Measurements from ENCODE around the gene CNTN2. TPM values are rescaled to one million over a fixed set of nuclear protein-coding genes. Genes with fewer than 3 reads are reported as not detected.

Gene CNTN2
- total and polyA plus RNA-seq, 2 of the 8 experiments (the other 6 are each of a cell fraction or from before 2014, with no cell fraction given) = 1.2 to 3.9 TPM

DNA sequence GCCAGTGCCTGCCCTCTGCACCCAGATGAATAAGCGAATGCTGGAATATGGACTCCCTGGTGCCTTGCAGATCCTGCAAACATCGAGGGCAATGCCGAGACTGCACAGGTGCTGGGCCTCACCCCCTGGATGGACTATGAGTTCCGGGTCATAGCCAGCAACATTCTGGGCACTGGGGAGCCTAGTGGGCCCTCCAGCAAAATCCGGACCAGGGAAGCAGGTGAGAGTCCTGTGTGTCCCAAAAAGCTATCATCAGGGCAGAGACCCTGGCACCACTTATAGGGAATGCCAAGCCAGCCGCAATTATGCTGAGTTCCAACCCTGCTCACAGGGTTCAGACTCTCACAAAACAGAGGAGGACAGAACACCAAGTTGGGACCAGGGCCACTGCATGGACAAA lies 24.0 kb downstream of the CNTN2 start:
- Histone ChIP-seq H3K4ac (replicated peaks; ENCODE audit: insufficient read length, low read depth, low read length) (no peak overlapping the region), H3K56ac (replicated peaks; ENCODE audit: insufficient read length, low read depth, low read length) (no peak overlapping the region), H3K27me3 (replicated peaks in 1 of 4; ENCODE audit: control insufficient read depth in 3 of 4, extremely low read depth in 1 of 4, insufficient read depth in 3 of 4, low read length in 3 of 4) (no peaks in the 10 kb centered on the region), H3K36me3 (ENCODE audit: control insufficient read depth in 2 of 4, insufficient read depth in 4 of 4, low read length in 3 of 4) (no peaks in the 10 kb centered on the region), H3K14ac (ENCODE audit: insufficient read length) (no peak overlapping the region), H3K4me3 (ENCODE audit: extremely low read depth in 1 of 4, insufficient read depth in 2 of 4, low read depth in 3 of 4, low read length in 4 of 4) (no peak overlapping the region), H4K91ac (replicated peaks; ENCODE audit: insufficient read length, low read length) (no peak overlapping the region), H3K18ac (ENCODE audit: extremely low read depth, low read length) (no peak overlapping the region), H3K23ac (ENCODE audit: insufficient read length) (no peak overlapping the region), H3K9ac (replicated peaks in 1 of 4; ENCODE audit: extremely low read depth in 1 of 4, low read depth in 3 of 4, low read length in 3 of 4) (no peak overlapping the region; a peak in 1 of 7 replicates), H2BK12ac (ENCODE audit: low read depth, low read length) (no peak overlapping the region), H2BK120ac (replicated peaks; ENCODE audit: low read depth, low read length) (no peak overlapping the region), H3K4me2 (ENCODE audit: insufficient read depth in 1 of 2, low read depth in 2 of 2, low read length in 2 of 2) (no peak overlapping the region), H2AK5ac (ENCODE audit: low read depth, low read length) (no peak overlapping the region), H2BK20ac (ENCODE audit: low read length) (no peak overlapping the region), H2AFZ (ENCODE audit: low read length) (no peak overlapping the region), H4K8ac (ENCODE audit: extremely low read depth, insufficient read depth, low read length) (no peak overlapping the region), H4K20me1 (replicated peaks in 1 of 2; ENCODE audit: control insufficient read depth in 1 of 2, insufficient read depth in 2 of 2, low read length in 2 of 2) (peaks cover 0 to 1% of the 10 kb centered on the region in 2 experiments), H2BK5ac (ENCODE audit: low read depth, low read length) (no peak overlapping the region), H3K23me2 (ENCODE audit: low read depth, low read length) (no peaks in the 10 kb centered on the region), H3K79me1 (ENCODE audit: low read depth, low read length) (no peaks in the 10 kb centered on the region), H3K27ac (ENCODE audit: low read depth, low read length) (no peak overlapping the region), H2BK15ac (ENCODE audit: low read length) (no peak overlapping the region), H4K5ac (ENCODE audit: insufficient read length, low read depth, low read length) (no peak overlapping the region), H3K9me3 (ENCODE audit: insufficient read depth in 2 of 2, low read depth in 1 of 2, low read length in 1 of 2) (no peaks in the 10 kb centered on the region), H3K79me2 (ENCODE audit: control insufficient read depth in 1 of 2, insufficient read depth in 2 of 2, low read length in 2 of 2) (no peaks in the 10 kb centered on the region), H3K4me1 (replicated peaks in 1 of 4; ENCODE audit: control insufficient read depth in 3 of 4, insufficient read depth in 4 of 4, low read length in 3 of 4) (peaks cover 0 to under 1% (median 0%) of the 10 kb centered on the region in 4 experiments; a peak in 1 of 7 replicates)
- FAIRE-seq (no peak), DNase-seq (ENCODE audit: low read depth in 1 of 2, low spot score in 2 of 2) (no peak)
- TF ChIP-seq BCL11A (IDR thresholded peaks at IDR 0.05; ENCODE audit: low read depth in 2 of 2, low read length in 2 of 2) = no peak
- TF ChIP-seq ASH2L (IDR thresholded peaks at IDR 0.05; ENCODE audit: low read length) = no peak
- no peak for TF ChIP-seq BRCA1 (IDR thresholded peaks at IDR 0.05; ENCODE audit: low read depth, low read length)
- no peak for TF ChIP-seq SIX5 (IDR thresholded peaks at IDR 0.05; ENCODE audit: low read depth, low read length)
- no peak for TF ChIP-seq TCF12 (IDR thresholded peaks at IDR 0.05; ENCODE audit: low read depth, low read length)
- no peak for TF ChIP-seq CTBP2 (IDR thresholded peaks at IDR 0.05; ENCODE audit: borderline replicate concordance, insufficient read depth, insufficient read length, low read length)
- TF ChIP-seq MAFK (IDR thresholded peaks at IDR 0.05; ENCODE audit: low read depth, low read length) = no peak
- TF ChIP-seq GTF2F1 (IDR thresholded peaks at IDR 0.05; ENCODE audit: borderline replicate concordance, low read depth, low read length) = no peak
- WGBS, 2 experiments (ENCODE audit: extremely low coverage in 1 of 2, insufficient coverage in 1 of 2, insufficient read length in 1 of 2, insufficient replicate concordance in 2 of 2, low coverage in 1 of 2, low lambda C conversion rate in 2 of 2, missing lambda C conversion rate in 1 of 2) = 89% methylated on average over 6 of the region's 6 CpGs; no CpG with 5 or more reads in 1 of the 2 experiments
- ChIA-PET CTCF (ENCODE audit: partially characterized antibody) (interaction anchor here (0.6 to 38.9 kb wide), 7 partner anchors 9 to 189 kb away, joined by 3 to 1336 read pairs (median 6); no protein-coding TSS in a partner anchor), POLR2A (ENCODE audit: partially characterized antibody) (no interaction called here)

All from H1 (cell line).